HG03139 (cell line): ENCODE results near the gene KDM2A.

Experiments
- ATAC-seq: cut with Tn5 transposase; IDR thresholded peaks from one replicate; pipeline ENCODE4 v1.9.1; 2021; ENCODE audit not compliant: unreplicated experiment

Gene KDM2A

GRCh38 chr11:67282876-67283371 is 163.9 kb downstream of the KDM2A start:
- ATAC-seq = no peak

DNA sequence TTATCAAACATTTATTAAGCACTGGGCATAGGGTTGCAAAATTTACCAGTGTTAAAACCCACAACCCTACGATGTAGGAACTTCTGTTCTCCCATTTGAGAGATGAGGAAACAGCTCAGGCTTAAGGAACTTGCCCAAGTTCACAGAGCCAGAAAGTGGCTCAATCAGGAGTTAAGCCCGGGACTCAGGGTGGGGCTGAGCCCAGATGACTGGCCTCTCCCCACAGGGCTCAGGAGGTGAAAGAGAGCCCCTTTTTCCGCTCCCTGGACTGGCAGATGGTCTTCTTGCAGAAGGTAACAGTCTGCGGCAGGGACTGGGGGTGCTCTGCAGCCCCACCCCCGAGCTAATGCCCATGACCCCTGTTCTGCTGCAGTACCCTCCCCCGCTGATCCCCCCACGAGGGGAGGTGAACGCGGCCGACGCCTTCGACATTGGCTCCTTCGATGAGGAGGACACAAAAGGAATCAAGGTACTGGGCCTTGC is 164.5 kb downstream of the KDM2A start:
- ATAC-seq = no peak

GRCh38 chr11:67284811-67285540 is 165.9 kb downstream of the KDM2A start:
- ATAC-seq = no peak

DNA sequence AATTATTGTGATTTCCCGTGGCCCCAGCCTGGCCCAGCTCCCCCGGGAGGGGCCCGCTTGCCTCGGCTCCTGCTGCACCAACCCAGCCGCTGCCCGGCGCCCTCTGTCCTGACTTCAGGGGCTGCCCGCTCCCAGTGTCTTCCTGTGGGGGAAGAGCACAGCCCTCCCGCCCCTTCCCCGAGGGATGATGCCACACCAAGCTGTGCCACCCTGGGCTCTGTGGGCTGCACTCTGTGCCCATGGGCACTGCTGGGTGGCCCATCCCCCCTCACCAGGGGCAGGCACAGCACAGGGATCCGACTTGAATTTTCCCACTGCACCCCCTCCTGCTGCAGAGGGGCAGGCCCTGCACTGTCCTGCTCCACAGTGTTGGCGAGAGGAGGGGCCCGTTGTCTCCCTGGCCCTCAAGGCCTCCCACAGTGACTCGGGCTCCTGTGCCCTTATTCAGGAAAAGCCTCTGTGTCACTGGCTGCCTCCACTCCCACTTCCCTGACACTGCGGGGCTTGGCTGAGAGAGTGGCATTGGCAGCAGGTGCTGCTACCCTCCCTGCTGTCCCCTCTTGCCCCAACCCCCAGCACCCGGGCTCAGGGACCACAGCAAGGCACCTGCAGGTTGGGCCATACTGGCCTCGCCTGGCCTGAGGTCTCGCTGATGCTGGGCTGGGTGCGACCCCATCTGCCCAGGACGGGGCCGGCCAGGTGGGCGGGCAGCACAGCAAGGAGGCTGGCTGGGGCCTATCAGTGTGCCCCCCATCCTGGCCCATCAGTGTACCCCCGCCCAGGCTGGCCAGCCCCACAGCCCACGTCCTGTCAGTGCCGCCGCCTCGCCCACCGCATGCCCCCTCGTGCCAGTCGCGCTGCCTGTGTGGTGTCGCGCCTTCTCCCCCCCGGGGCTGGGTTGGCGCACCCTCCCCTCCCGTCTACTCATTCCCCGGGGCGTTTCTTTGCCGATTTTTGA is 166.8 kb downstream of the KDM2A start:
- no peak for ATAC-seq

GRCh38 chr11:67286621-67287333 is 167.7 kb downstream of the KDM2A start:
- ATAC-seq = no peak

- ATAC-seq = no peak
Measured at GRCh38 chr11:67287355-67288197, 168.5 kb downstream of the KDM2A start.

- ATAC-seq = no peak
Measured at GRCh38 chr11:67288198-67288451, 169.1 kb downstream of the KDM2A start.

DNA sequence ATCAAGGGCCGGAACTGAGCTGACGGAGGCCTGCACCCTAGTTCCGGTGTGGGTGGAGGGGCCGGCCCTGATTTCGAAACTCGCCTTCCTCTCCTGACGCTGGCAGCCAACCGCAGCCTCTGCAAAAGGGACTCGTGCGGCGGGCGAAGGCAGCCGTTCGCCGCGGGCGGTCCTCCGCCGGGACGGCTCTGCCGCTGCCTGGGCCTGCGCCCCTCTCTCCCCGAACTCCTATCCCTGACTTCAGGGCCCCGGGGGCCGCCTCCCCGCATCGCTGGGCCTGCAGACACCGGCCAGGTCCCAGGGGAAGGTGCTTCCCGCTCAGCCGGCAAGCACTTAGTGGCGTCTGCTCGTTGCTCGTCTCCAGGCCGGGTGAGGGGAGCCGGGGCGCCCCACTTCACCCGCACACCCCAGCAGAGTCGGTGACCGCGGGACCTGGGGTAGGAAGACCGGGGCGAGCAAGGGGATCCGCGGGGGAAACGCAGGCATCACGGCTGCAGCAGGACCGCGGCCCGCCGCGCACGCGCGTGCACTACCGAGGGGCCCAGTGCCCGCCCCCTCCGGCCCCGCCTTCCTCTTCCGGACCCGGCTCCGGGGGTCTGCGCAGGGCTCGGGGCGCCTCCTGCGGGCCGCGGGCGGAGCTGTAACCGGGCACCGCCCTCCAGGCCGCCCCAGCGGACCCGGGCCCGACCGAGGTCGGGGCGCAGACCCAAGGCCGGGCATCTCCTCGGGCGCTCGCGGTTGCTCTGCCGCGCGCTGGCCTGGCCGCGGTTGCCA is 169.6 kb downstream of the KDM2A start:
- peak; percentile 63 for ATAC-seq

- peak; percentile 27 for ATAC-seq
Measured at GRCh38 chr11:67289226-67289650, 170.2 kb downstream of the KDM2A start, which contains the start of gene ANKRD13D. ANKRD13D (plus strand) TSS chr11:67289303; CDS start chr11:67289461, 158 bp downstream.

GRCh38 chr11:67289651-67290479 is 170.8 kb downstream of the KDM2A start:
- no peak for ATAC-seq

GRCh38 chr11:67290801-67291200 is 171.7 kb downstream of the KDM2A start:
- ATAC-seq = no peak

DNA sequence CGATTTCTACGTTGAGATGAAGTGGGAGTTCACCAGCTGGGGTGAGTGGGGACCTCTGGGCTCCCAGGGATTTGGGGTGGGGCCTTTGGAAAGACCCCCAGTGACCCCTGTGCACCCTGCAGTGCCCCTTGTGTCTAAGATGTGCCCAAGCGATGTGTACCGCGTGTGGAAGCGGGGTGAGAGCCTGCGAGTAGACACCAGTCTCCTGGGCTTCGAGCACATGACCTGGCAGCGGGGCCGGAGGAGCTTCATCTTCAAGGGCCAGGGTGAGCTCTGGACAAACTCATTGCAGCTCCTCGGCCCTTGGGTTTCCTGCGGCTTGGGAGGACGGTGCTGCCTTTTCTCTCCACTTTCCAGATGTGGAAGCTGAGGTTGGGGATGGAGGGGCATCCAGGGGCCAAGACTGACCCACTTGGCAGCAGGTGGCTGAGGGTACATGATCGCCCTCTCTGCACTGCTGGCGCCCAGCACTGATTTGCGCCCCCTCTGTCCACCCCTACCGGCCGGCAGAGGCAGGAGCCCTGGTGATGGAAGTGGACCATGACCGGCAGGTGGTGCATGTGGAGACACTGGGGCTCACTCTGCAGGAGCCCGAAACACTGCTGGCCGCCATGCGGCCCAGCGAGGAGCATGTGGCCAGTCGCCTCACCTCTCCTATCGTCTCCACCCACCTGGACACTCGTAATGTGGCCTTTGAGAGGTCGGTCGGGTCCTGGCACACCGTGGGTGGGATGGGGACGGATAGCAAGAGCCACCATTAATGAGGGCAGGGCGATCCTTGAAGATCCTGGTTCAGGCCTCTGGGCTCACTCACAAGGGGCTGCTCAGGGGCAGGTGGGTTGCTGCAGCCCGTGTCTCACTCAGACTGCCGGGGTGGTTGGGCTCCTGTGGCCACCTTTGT is 172.7 kb downstream of the KDM2A start:
- ATAC-seq = no peak

DNA sequence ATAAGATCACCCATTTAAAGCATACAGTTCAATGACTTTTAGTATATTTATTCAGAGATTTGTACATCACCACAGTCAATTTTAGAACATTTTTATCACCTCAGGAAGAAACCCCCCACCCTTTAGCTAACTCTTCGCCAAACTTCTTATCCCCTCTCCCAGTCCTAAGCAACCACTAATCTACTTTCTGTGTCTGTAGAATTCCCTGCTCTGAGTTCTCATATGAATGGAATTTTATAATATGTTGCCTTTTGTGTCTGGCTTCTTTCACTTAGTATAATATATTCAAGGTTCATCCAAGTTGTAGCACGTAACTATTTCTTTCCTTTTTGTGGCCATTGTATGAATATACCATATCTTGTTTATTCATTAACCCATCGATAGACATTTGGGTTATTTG is 173.6 kb downstream of the KDM2A start:
- no peak for ATAC-seq

GRCh38 chr11:67293090-67293489 is 174.0 kb downstream of the KDM2A start:
- ATAC-seq = no peak

GRCh38 chr11:67295846-67296245 is 176.8 kb downstream of the KDM2A start:
- no peak for ATAC-seq

DNA sequence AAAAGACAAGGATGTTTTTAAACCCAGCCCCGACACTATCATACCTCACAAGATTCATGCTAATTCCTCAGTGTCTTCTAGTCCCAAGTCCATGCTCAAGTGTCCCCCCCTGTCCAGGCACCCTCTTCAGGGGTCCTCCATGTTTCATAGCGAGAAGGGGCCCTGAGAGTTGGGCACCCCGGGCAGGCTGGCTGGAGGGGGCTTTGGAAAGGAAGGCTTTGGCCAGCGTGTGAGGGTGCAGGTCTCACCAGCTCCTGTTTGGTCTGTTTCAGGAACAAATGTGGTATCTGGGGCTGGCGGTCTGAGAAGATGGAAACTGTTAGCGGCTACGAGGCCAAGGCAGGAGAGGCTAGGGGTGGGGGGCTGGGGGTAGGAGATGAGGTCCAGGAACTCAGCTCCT is 179.7 kb downstream of the KDM2A start:
- no peak for ATAC-seq

DNA sequence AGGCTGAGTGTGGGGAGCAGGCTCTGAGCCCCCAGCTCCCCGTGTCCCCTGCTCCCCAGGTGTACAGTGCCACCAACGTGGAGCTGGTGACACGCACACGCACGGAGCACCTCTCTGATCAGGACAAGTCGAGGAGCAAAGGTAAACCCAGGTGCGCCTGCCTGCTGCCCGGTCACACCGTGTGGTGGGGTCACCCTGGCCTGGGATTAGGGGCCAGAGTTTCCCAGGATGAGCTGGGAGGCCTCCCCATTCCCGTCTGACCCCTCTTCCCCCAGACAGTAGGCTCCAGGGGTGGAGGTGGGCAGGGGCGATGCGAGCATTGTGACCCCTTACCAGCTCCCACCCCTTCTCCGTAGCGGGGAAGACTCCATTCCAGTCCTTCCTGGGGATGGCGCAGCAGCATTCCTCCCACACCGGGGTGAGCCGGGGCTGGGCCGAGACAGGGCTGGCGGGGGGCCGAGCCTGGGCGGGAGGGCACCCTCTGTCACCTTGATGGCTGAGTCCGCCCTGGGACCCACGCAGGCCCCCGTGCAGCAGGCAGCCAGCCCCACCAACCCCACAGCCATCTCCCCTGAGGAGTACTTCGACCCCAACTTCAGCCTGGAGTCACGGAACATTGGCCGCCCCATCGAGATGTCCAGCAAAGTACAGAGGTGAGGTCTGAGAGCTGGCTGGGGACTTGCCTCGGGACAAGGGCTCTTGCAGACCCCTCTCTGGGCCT is 180.6 kb downstream of the KDM2A start:
- no peak for ATAC-seq
